Small intestine (tissue), 7 donors: ENCODE results near the gene ZNF525. TPM values are rescaled to one million over a fixed set of nuclear protein-coding genes. Genes with fewer than 3 reads are reported as not detected.

Experiments
- DNase-seq, 2 donors: peaks; one replicate each; pipeline versions ENCODE4 v3.0.0 to v3.0.0-alpha.2; 2013
- FAIRE-seq: peaks from 2 replicates; lab custom pipeline; 2012; peaks lifted over from hg19 to GRCh38; lab: Jason Lieb, UNC
- H3K27ac ChIP-seq, 3 donors: one replicate each; pipeline ENCODE4 v1.5.1; 2013; ENCODE audit warnings: low read length in 2 of 3, mild to moderate bottlenecking in 2 of 3, control low read depth in 1 of 3, inconsistent platforms in 1 of 3, low read depth in 1 of 3, moderate library complexity in 1 of 3
- H3K27me3 ChIP-seq, 3 donors: one replicate each; pipeline ENCODE4 v1.6.1; 2013; ENCODE audit warnings: low read length in 3 of 3, inconsistent platforms in 1 of 3; ENCODE audit not compliant: control insufficient read depth in 3 of 3, insufficient read depth in 3 of 3
- H3K36me3 ChIP-seq, 3 donors: one replicate each; pipeline ENCODE4 v1.6.1; 2013; ENCODE audit warnings: low read length in 3 of 3, inconsistent platforms in 1 of 3, low read depth in 1 of 3, mild to moderate bottlenecking in 1 of 3, moderate library complexity in 1 of 3; ENCODE audit not compliant: control insufficient read depth in 3 of 3, insufficient read depth in 2 of 3
- H3K4me1 ChIP-seq, 3 donors: one replicate each; pipeline ENCODE4 v1.6.1; 2013; ENCODE audit warnings: low read length in 2 of 3, inconsistent platforms in 1 of 3, low read depth in 1 of 3, mild to moderate bottlenecking in 1 of 3, moderate library complexity in 1 of 3; ENCODE audit not compliant: control insufficient read depth in 3 of 3, insufficient read depth in 2 of 3
- H3K4me3 ChIP-seq, 3 donors: one replicate each; pipeline ENCODE4 v1.5.1; 2013; ENCODE audit warnings: low read length in 3 of 3, control low read depth in 1 of 3, inconsistent platforms in 1 of 3, low read depth in 1 of 3, mild to moderate bottlenecking in 1 of 3, moderate library complexity in 1 of 3
- H3K9me3 ChIP-seq, 2 donors: one replicate each; pipeline ENCODE4 v1.6.1; 2013; ENCODE audit warnings: low read depth in 1 of 2, low read length in 1 of 2; ENCODE audit not compliant: control insufficient read depth in 2 of 2, insufficient read depth in 1 of 2
- WGBS, 3 donors: extraction: QIAGEN DNeasy Blood & Tissue Kit; methylation state at CpG; one replicate each; pipeline ENCODE4 v1.1.7; 2013; 5-methylcytosine and 5-hydroxymethylcytosine counted together
- polyA plus RNA-seq, 4 donors: library from polyadenylated mRNA; stranded (reverse) in 3 of 4; unstranded in 1 of 4; fragments of 200-250 nt in 3 of 4; fragments of 120-200 nt in 1 of 4; gene quantifications; one replicate each; pipeline versions ENCODE4 v1.2.1 to v1.2.3, GENCODE V29; 2013
- donor health status: healthy with polysubstance abuse.
- donor health status: control.
- donor health status: control.
- donor health status: Bipolar disorder and iron deficiency.
- donor health status: healthy.

Gene ZNF525
- polyA plus RNA-seq, 4 donors: 2.4 to 19.3 (median 4.3) TPM

DNA sequence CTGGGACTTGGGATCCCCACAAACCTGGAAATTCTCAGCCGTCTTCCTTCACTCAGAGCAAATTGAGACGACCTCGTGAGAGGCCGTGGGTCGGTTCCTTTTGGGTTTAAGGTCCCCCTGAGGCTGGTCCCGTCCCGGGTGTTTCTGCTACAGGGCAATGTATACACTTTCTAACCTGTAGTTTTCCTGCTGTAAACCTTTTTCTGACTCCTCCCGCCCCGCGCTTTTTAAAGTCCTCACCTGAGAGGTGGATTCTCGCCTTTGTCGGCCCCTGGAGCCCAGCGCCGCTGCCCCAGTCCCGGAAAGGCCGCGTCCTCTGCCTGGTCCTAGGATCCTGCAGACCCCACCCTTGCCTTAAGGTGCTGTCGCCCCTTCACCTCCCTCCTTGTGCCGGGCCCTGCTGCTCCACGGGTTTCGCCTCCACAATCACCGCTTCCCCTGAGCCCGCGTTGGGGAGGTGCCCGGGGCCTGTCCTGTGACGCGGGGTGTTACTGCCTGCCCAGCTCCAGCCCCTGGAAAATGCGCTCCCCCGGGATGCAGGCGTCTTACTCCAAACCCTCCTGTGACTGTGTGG lies 66.7 kb downstream of the ZNF525 start:
- Histone ChIP-seq H3K27ac (peak overlapping the region; percentile 91 to 96 (median 93)), H3K27me3 (no peaks in the 10 kb centered on the region), H3K9me3 (peaks cover 0 to 8% of the 10 kb centered on the region in 2 donors), H3K36me3 (peaks cover 0 to 10% (median 0%) of the 10 kb centered on the region in 3 donors), H3K4me1 (peaks cover 0 to 6% (median 0%) of the 10 kb centered on the region in 3 donors), H3K4me3 (peak overlapping the region; percentile 76 to 78 (median 78))
- no peak for FAIRE-seq
- 0 to 1% (median 1%) methylated on average over 30 of the region's 30 CpGs for WGBS, 3 donors
- DNase-seq: no peak

Other genes starting within 250 kb of the ZNF525 start
- 10 to 100 TPM in 1 of 4 donors, 1 to 10 TPM in 2, under 1 TPM in 1; 0.81 to 49.5 (median 3.2) TPM for gene ZNF415, start 232.8 kb upstream of the ZNF525 start, polyA plus RNA-seq
- gene ZNF347, start 206.7 kb upstream of the ZNF525 start, polyA plus RNA-seq: 10 to 100 TPM in 1 of 4 donors, 1 to 10 TPM in 2, under 1 TPM in 1; 0.81 to 16.5 (median 1.8) TPM
- 1 to 10 TPM in 3 of 4 donors, not detected in 1; 1.1 to 8.4 (median 2.7) TPM for gene ZNF665, start 172.3 kb upstream of the ZNF525 start, polyA plus RNA-seq
- gene ZNF677, start 110.8 kb upstream of the ZNF525 start, polyA plus RNA-seq: 10 to 100 TPM in 1 of 4 donors, 1 to 10 TPM in 2, under 1 TPM in 1; 0.27 to 30.5 (median 3.6) TPM
- not detected for gene VN1R2, start 107.4 kb upstream of the ZNF525 start, polyA plus RNA-seq
- not detected for gene VN1R4, start 98.0 kb upstream of the ZNF525 start, polyA plus RNA-seq
- 1 to 10 TPM; 2.2 to 8.1 (median 2.5) TPM for gene ZNF845, start 32.0 kb upstream of the ZNF525 start, polyA plus RNA-seq
- 10 to 100 TPM in 1 of 4 donors, 1 to 10 TPM in 3; 3.2 to 13.4 (median 3.5) TPM for gene ZNF765, start 29.4 kb downstream of the ZNF525 start, polyA plus RNA-seq
- 10 to 100 TPM in 1 of 4 donors, 1 to 10 TPM in 3; 5.1 to 19.8 (median 6.2) TPM for gene ZNF761, start 66.3 kb downstream of the ZNF525 start, polyA plus RNA-seq
- 1 to 10 TPM in 2 of 4 donors, under 1 TPM in 2; 0.45 to 7.6 (median 1.1) TPM for gene ZNF813, start 102.0 kb downstream of the ZNF525 start, polyA plus RNA-seq
- gene ZNF331, start 172.4 kb downstream of the ZNF525 start, polyA plus RNA-seq: 10 to 100 TPM in 1 of 4 donors, 1 to 10 TPM in 3; 2.2 to 18.5 (median 4.7) TPM